Liver (tissue), 3 donors: ENCODE results near the gene MGAT4C.

ENCODE experiments used
- ATF3 ChIP-seq: IDR thresholded peaks from 2 replicates; pipeline ENCODE4 v1.6.1; 2016; ENCODE audit warnings: antibody characterized with exemption
- CTCF ChIP-seq: fragments of 150-350 bp; IDR thresholded peaks from 2 replicates; pipeline ENCODE4 v1.5.1; 2017; ENCODE audit warnings: improper control_type of control experiment, low read depth, low read length; ENCODE audit not compliant: missing input control
- FOXA2 ChIP-seq: IDR thresholded peaks from 2 replicates; pipeline ENCODE4 v1.6.1; 2016; ENCODE audit warnings: antibody characterized with exemption
- GABPA ChIP-seq, 2 donors: IDR thresholded peaks in 1 of 2; conservative IDR thresholded peaks in 1 of 2; 2 replicates each; pipeline ENCODE4 v1.6.1; 2016; ENCODE audit warnings: antibody characterized with exemption in 2 of 2, mild to moderate bottlenecking in 1 of 2, moderate library complexity in 1 of 2
- JUND ChIP-seq, 2 donors: IDR thresholded peaks; 2 replicates each; pipeline ENCODE4 v1.6.1; 2016; ENCODE audit warnings: antibody characterized with exemption in 2 of 2
- RAD21 ChIP-seq, 2 donors: IDR thresholded peaks; 2 replicates each; pipeline ENCODE4 v1.6.1; 2016; ENCODE audit warnings: antibody characterized with exemption in 2 of 2, mild to moderate bottlenecking in 2 of 2
- REST ChIP-seq: IDR thresholded peaks from 2 replicates; pipeline ENCODE4 v1.6.1; 2016; ENCODE audit warnings: antibody characterized with exemption, mild to moderate bottlenecking
- donor health status: healthy.
- donor health status: healthy.

- TF ChIP-seq CTCF (no peak), ATF3 (no peak), RAD21 (IDR thresholded peaks at IDR 0.05) (no peak), REST (no peak), FOXA2 (no peak), GABPA (IDR thresholded peaks at IDR 0.05 in 1 of 2, conservative IDR thresholded peaks at IDR 0.05 in 1 of 2) (no peak), JUND (IDR thresholded peaks at IDR 0.05) (no peak)
Measured at GRCh38 chr12:86229772-86230171, 26.4 kb downstream of the MGAT4C start.
